Neural cell (in vitro differentiated cells): Measurements from ENCODE around the gene DSCAML1. TPM values are rescaled to one million over a fixed set of nuclear protein-coding genes. Genes with fewer than 3 reads are reported as not detected.

Experiments used
- H2AFZ ChIP-seq: fragments of 200-600, 300-800 bp; sonication (generic), shearing (Covaris generic); 2 replicates; pipeline ENCODE4 v1.6.0; 2014; ENCODE audit warnings: low read depth, mild to moderate bottlenecking, antibody characterized with exemption, low read length, moderate library complexity
- H3F3A ChIP-seq: fragments of 200-600 bp; shearing (Covaris generic); 2 replicates; pipeline ENCODE4 v1.6.1; 2016; ENCODE audit warnings: mild to moderate bottlenecking, moderate library complexity, mixed read lengths, antibody characterized with exemption, low read length; ENCODE audit not compliant: insufficient read depth, poor library complexity, severe bottlenecking
- H3K27ac ChIP-seq: fragments of 200-600, 300-800 bp; sonication (generic), shearing (Covaris generic); 2 replicates; pipeline ENCODE4 v1.5.1; 2014; ENCODE audit warnings: mild to moderate bottlenecking, low read length, moderate library complexity
- H3K27me3 ChIP-seq: fragments of 300-800, 200-600 bp; sonication (generic), shearing (Covaris generic); 2 replicates; pipeline ENCODE4 v1.6.0; 2014; ENCODE audit warnings: mild to moderate bottlenecking, low read depth, low read length, moderate library complexity; ENCODE audit not compliant: insufficient read depth
- H3K36me3 ChIP-seq: fragments of 300-800, 200-600 bp; sonication (generic), shearing (Covaris generic); 2 replicates; pipeline ENCODE4 v1.5.1; 2014; ENCODE audit warnings: mild to moderate bottlenecking, antibody characterized with exemption, low read length, moderate library complexity; ENCODE audit not compliant: insufficient read depth
- H3K4me2 ChIP-seq: fragments of 300-800, 200-600 bp; sonication (generic), shearing (Covaris generic); 2 replicates; pipeline ENCODE4 v1.6.0; 2014; ENCODE audit warnings: mild to moderate bottlenecking, low read length
- H3K4me3 ChIP-seq: fragments of 300-800, 200-600 bp; sonication (generic), shearing (Covaris generic); 2 replicates; pipeline ENCODE4 v1.5.1; 2014; ENCODE audit warnings: mild to moderate bottlenecking, low read length, moderate library complexity
- H3K79me2 ChIP-seq: fragments of 200-600 bp; shearing (Covaris generic); replicated peaks from 2 replicates; pipeline ENCODE4 v1.6.0; 2014; ENCODE audit warnings: mild to moderate bottlenecking, low read length, moderate library complexity; ENCODE audit not compliant: insufficient read depth
- H3K9ac ChIP-seq: fragments of 300-800, 200-600 bp; sonication (generic), shearing (Covaris generic); 2 replicates; pipeline ENCODE4 v1.6.1; 2016; ENCODE audit warnings: mild to moderate bottlenecking, low read length, mixed read lengths
- H3K9me2 ChIP-seq: fragments of 200-600 bp; shearing (Covaris generic); 2 replicates; pipeline ENCODE4 v1.6.1; 2016; ENCODE audit warnings: mild to moderate bottlenecking, low read length, mixed read lengths; ENCODE audit not compliant: insufficient read depth
- H3K9me3 ChIP-seq: fragments of 200-600, 300-800 bp; sonication (generic), shearing (Covaris generic); 2 replicates; pipeline ENCODE4 v1.6.1; 2016; ENCODE audit warnings: mild to moderate bottlenecking, mixed run types, low read length, moderate library complexity, mixed read lengths
- H4K20me1 ChIP-seq: fragments of 200-600 bp; shearing (Covaris generic); 2 replicates; pipeline ENCODE4 v1.6.1; 2016; ENCODE audit warnings: mild to moderate bottlenecking, mixed run types; ENCODE audit not compliant: insufficient read depth
- CTCF ChIP-seq: fragments of 450-650 bp; IDR thresholded peaks from 2 replicates; pipeline ENCODE4 v1.5.1; 2014; ENCODE audit warnings: antibody characterized with exemption, mild to moderate bottlenecking, moderate library complexity; ENCODE audit not compliant: poor library complexity, severe bottlenecking
- EP300 ChIP-seq: fragments of 450-650 bp; conservative IDR thresholded peaks from 2 replicates; pipeline ENCODE4 v1.6.1; 2014; ENCODE audit warnings: antibody characterized with exemption, mild to moderate bottlenecking, moderate library complexity; ENCODE audit not compliant: poor library complexity, severe bottlenecking
- EZH2 ChIP-seq: fragments of 200-600, 300-800 bp; shearing (Covaris generic), sonication (generic); IDR thresholded peaks from 2 replicates; pipeline ENCODE4 v1.6.1; 2014; ENCODE audit warnings: antibody characterized with exemption, low read length, borderline replicate concordance, mild to moderate bottlenecking; ENCODE audit not compliant: insufficient read depth, poor library complexity, severe bottlenecking
- MXI1 ChIP-seq: fragments of 450-650 bp; conservative IDR thresholded peaks from 2 replicates; pipeline ENCODE4 v1.6.1; 2014; ENCODE audit warnings: antibody characterized with exemption, mild to moderate bottlenecking; ENCODE audit not compliant: poor library complexity, severe bottlenecking
- POLR2AphosphoS5 ChIP-seq: IDR thresholded peaks from 2 replicates; pipeline ENCODE4 v1.6.1; 2012
- RAD21 ChIP-seq: fragments of 450-650 bp; conservative IDR thresholded peaks from 2 replicates; pipeline ENCODE4 v1.6.1; 2014; ENCODE audit warnings: antibody characterized with exemption, mild to moderate bottlenecking, moderate library complexity
- REST ChIP-seq: IDR thresholded peaks from 2 replicates; pipeline ENCODE4 v1.6.1; 2012; ENCODE audit warnings: borderline replicate concordance
- SMC3 ChIP-seq: fragments of 450-650 bp; conservative IDR thresholded peaks from 2 replicates; pipeline ENCODE4 v1.6.1; 2014; ENCODE audit warnings: antibody characterized with exemption, mild to moderate bottlenecking, moderate library complexity; ENCODE audit not compliant: poor library complexity
- TAF1 ChIP-seq: IDR thresholded peaks from 2 replicates; pipeline ENCODE4 v1.6.1; 2012; ENCODE audit warnings: low read depth
- polyA plus RNA-seq: library from polyadenylated mRNA; depleted of rRNA; stranded (reverse); fragments of >200 nt; gene quantifications from 2 replicates; pipeline ENCODE4 v1.2.3, GENCODE V29; 2014

DSCAML1 gene
- polyA plus RNA-seq, 1 donor from 2014 or later = 1.3 TPM

- H3F3A ChIP-seq = no peaks in the 10 kb centered on the region
- no peaks in the 10 kb centered on the region for H3K36me3 ChIP-seq
- H2AFZ ChIP-seq = no peak overlapping the region
- peaks cover 4% of the 10 kb centered on the region for H3K9me3 ChIP-seq
- H3K4me2 ChIP-seq = no peak overlapping the region
- H3K9me2 ChIP-seq = no peaks in the 10 kb centered on the region
- no peaks in the 10 kb centered on the region for H3K79me2 ChIP-seq
- no peak for TF ChIP-seq EP300
- TF ChIP-seq RAD21 = no peak
- TF ChIP-seq SMC3 = no peak
- no peak overlapping the region for H3K9ac ChIP-seq
- no peaks in the 10 kb centered on the region for H4K20me1 ChIP-seq
- no peak overlapping the region for H3K27ac ChIP-seq
- H3K4me3 ChIP-seq = no peak overlapping the region
- H3K27me3 ChIP-seq = no peaks in the 10 kb centered on the region
These were observed 66.7 kb downstream of the DSCAML1 start for GRCh38 chr11:117730208-117730800.

GRCh38 chr11:117725048-117725734, 71.8 kb downstream of the DSCAML1 start:
- H3K27ac ChIP-seq = no peak overlapping the region
- no peak overlapping the region for H3K4me3 ChIP-seq
- H3K27me3 ChIP-seq = no peaks in the 10 kb centered on the region
- no peaks in the 10 kb centered on the region for H3K9me2 ChIP-seq
- no peak overlapping the region for H2AFZ ChIP-seq
- H3K4me2 ChIP-seq = no peak overlapping the region
- H3K36me3 ChIP-seq = no peaks in the 10 kb centered on the region
- TF ChIP-seq EZH2 = no peak
- TF ChIP-seq REST = no peak
- no peak for TF ChIP-seq TAF1
- no peak for TF ChIP-seq SMC3
- TF ChIP-seq MXI1 = no peak
- TF ChIP-seq RAD21 = no peak
- no peak for TF ChIP-seq CTCF
- no peak for TF ChIP-seq POLR2AphosphoS5
- TF ChIP-seq EP300 = no peak
- no peaks in the 10 kb centered on the region for H3F3A ChIP-seq
- H4K20me1 ChIP-seq = no peaks in the 10 kb centered on the region
- H3K79me2 ChIP-seq = no peaks in the 10 kb centered on the region
- H3K9ac ChIP-seq = no peak overlapping the region
- peaks cover 4% of the 10 kb centered on the region for H3K9me3 ChIP-seq
